CD14-positive monocyte (primary cell): Measurements from ENCODE around the gene TTC39B. TPM values are rescaled to one million over a fixed set of nuclear protein-coding genes. Genes with fewer than 3 reads are reported as not detected.

Experiments used
- DNase-seq, 3 donors: peaks; one replicate each; pipeline ENCODE4 v3.0.0-alpha.2; 2011 to 2022
- H2AFZ ChIP-seq: 2 replicates; pipeline ENCODE4 v1.6.0; 2012; ENCODE audit warnings: mild to moderate bottlenecking, low read depth, low read length, inconsistent platforms; ENCODE audit not compliant: insufficient read depth, poor library complexity, severe bottlenecking
- H3K27ac ChIP-seq, 2 donors: 1 replicate in 1 of 2; 2 replicates in 1 of 2; pipeline ENCODE4 v1.5.1; 2012 to 2013; ENCODE audit warnings: low read length in 2 of 2, control low read depth in 1 of 2, inconsistent platforms in 1 of 2, low read depth in 1 of 2, mild to moderate bottlenecking in 1 of 2
- H3K27me3 ChIP-seq, 2 donors: one replicate each; pipeline versions ENCODE4 v1.6.0 to v1.6.1; 2011 to 2013; ENCODE audit warnings: low read length in 2 of 2; ENCODE audit not compliant: control insufficient read depth in 2 of 2, insufficient read depth in 2 of 2
- H3K36me3 ChIP-seq, 2 donors: replicated peaks in 1 of 2; 1 replicate in 1 of 2; 2 replicates in 1 of 2; pipeline versions ENCODE4 v1.5.1 to v1.6.1; 2012 to 2013; ENCODE audit warnings: low read length in 2 of 2, control low read depth in 1 of 2, inconsistent platforms in 1 of 2, mild to moderate bottlenecking in 1 of 2; ENCODE audit not compliant: insufficient read depth in 2 of 2, control insufficient read depth in 1 of 2
- H3K4me1 ChIP-seq, 2 donors: 1 replicate in 1 of 2; 2 replicates in 1 of 2; pipeline versions ENCODE4 v1.5.1 to v1.6.1; 2012 to 2013; ENCODE audit warnings: low read length in 2 of 2, control low read depth in 1 of 2, inconsistent platforms in 1 of 2, mild to moderate bottlenecking in 1 of 2, moderate library complexity in 1 of 2; ENCODE audit not compliant: insufficient read depth in 2 of 2, control insufficient read depth in 1 of 2
- H3K4me2 ChIP-seq: replicated peaks from 2 replicates; pipeline ENCODE3; 2012; ENCODE audit warnings: low read length, moderate library complexity, mild to moderate bottlenecking; ENCODE audit not compliant: poor library complexity, severe bottlenecking; ENCODE audit errors: extremely low read depth
- H3K4me3 ChIP-seq, 3 experiments: fragments of 200-600 bp in 1 of 3; sonication (generic) in 1 of 3; replicated peaks in 1 of 3; 1 replicate in 2 of 3; 2 replicates in 1 of 3; pipeline ENCODE4 v1.5.1; 2011 to 2013; ENCODE audit warnings: low read length in 3 of 3, mild to moderate bottlenecking in 3 of 3, control low read depth in 2 of 3, low read depth in 2 of 3, inconsistent platforms in 1 of 3, moderate library complexity in 1 of 3
- H3K79me2 ChIP-seq: 2 replicates; pipeline ENCODE4 v1.6.0; 2012; ENCODE audit warnings: mild to moderate bottlenecking, control low read depth, inconsistent platforms, low read length, moderate library complexity; ENCODE audit not compliant: insufficient read depth
- H3K9ac ChIP-seq: 2 replicates; pipeline ENCODE4 v1.6.0; 2017; ENCODE audit warnings: low read length, mild to moderate bottlenecking; ENCODE audit not compliant: insufficient read depth, poor library complexity, severe bottlenecking
- H3K9me3 ChIP-seq, 2 donors: replicated peaks in 1 of 2; 1 replicate in 1 of 2; 2 replicates in 1 of 2; pipeline versions ENCODE4 v1.5.1 to v1.6.1; 2012 to 2013; ENCODE audit warnings: low read length in 2 of 2, control low read depth in 1 of 2; ENCODE audit not compliant: control insufficient read depth in 1 of 2, insufficient read depth in 1 of 2
- H4K20me1 ChIP-seq: 2 replicates; pipeline ENCODE4 v1.6.0; 2012; ENCODE audit warnings: mild to moderate bottlenecking, low read length, control low read depth, moderate library complexity; ENCODE audit not compliant: insufficient read depth
- H3K27ac Mint-ChIP-seq, 7 donors: one replicate each; pipeline ENCODE4 v1.8.0; 2020; ENCODE audit warnings: mild to moderate bottlenecking in 7 of 7, mixed read lengths in 7 of 7, moderate library complexity in 6 of 7, inconsistent platforms in 2 of 7
- H3K27me3 Mint-ChIP-seq, 3 donors: one replicate each; pipeline ENCODE4 v1.8.0; 2021 to 2022; ENCODE audit warnings: low read depth in 3 of 3, mild to moderate bottlenecking in 3 of 3, mixed read lengths in 3 of 3, moderate library complexity in 3 of 3, inconsistent platforms in 1 of 3
- H3K36me3 Mint-ChIP-seq, 2 donors: one replicate each; pipeline ENCODE4 v1.8.0; 2020; ENCODE audit warnings: mixed read lengths in 2 of 2, inconsistent platforms in 1 of 2, mild to moderate bottlenecking in 1 of 2
- H3K4me1 Mint-ChIP-seq: one replicate; pipeline ENCODE4 v1.8.0; 2020; ENCODE audit warnings: mild to moderate bottlenecking, mixed read lengths
- H3K4me3 Mint-ChIP-seq, 2 donors: one replicate each; pipeline ENCODE4 v1.8.0; 2020; ENCODE audit warnings: mild to moderate bottlenecking in 2 of 2, mixed read lengths in 2 of 2, moderate library complexity in 1 of 2
- H3K9me3 Mint-ChIP-seq, 7 donors: one replicate each; pipeline ENCODE4 v1.8.0; 2020 to 2022; ENCODE audit warnings: mixed read lengths in 7 of 7, mild to moderate bottlenecking in 6 of 7, moderate library complexity in 6 of 7, inconsistent platforms in 2 of 7
- CTCF ChIP-seq: fragments of 200-600 bp; IDR thresholded peaks from one replicate; pipeline ENCODE4 v1.8.0; 2022; ENCODE audit warnings: antibody characterized with exemption, mild to moderate bottlenecking
- WGBS: methylation state at CpG from one replicate; pipeline ENCODE4 v1.1.5; 2013; ENCODE audit warnings: missing lambda C conversion rate; ENCODE audit not compliant: insufficient coverage; 5-methylcytosine and 5-hydroxymethylcytosine counted together
- intact Hi-C, 2 donors: fragments of 100-400 bp; cut with micrococcal nuclease; formaldehyde crosslinking; loops; one replicate each; pipeline versions ENCODE4 v1.15.0 to v1.15.1; 2023
- polyA plus RNA-seq, 3 donors: library from polyadenylated mRNA; depleted of rRNA in 1 of 3; unstranded in 2 of 3; stranded (reverse) in 1 of 3; fragments of 300-500 nt in 2 of 3; fragments of >200 nt in 1 of 3; fragmentation: Illumina TruSeq in 2 of 3; gene quantifications; 1 replicate in 2 of 3; 2 replicates in 1 of 3; pipeline ENCODE4 v1.2.3, GENCODE V29; 2012 to 2021

The TTC39B gene
- polyA plus RNA-seq, 3 donors = 0.87 to 5.3 (median 3.1) TPM

- WGBS = no CpG with 5 or more reads among the region's 1 CpG
- H3K27me3 Mint-ChIP-seq = peaks cover 0 to 3% (median 2%) of the 10 kb centered on the region in 3 donors
- H3K27ac ChIP-seq = no peak overlapping the region
These were observed 167.0 kb downstream of the TTC39B start for GRCh38 chr9:15140051-15140450.

GRCh38 chr9:15139469-15139868 is 167.5 kb downstream of the TTC39B start:
- Histone ChIP-seq H2AFZ (no peak overlapping the region), H3K9me3 (no peaks in the 10 kb centered on the region), H3K27me3 (no peaks in the 10 kb centered on the region), H3K79me2 (no peaks in the 10 kb centered on the region), H3K9ac (no peak overlapping the region), H3K27ac (no peak overlapping the region), H3K4me1 (no peaks in the 10 kb centered on the region), H3K36me3 (no peaks in the 10 kb centered on the region), H3K4me2 (no peak overlapping the region), H4K20me1 (no peaks in the 10 kb centered on the region), H3K4me3 (no peak overlapping the region)
- Mint-ChIP-seq H3K9me3 (peaks cover 0 to 2% (median 0%) of the 10 kb centered on the region in 7 donors), H3K27ac (no peak overlapping the region), H3K4me1 (peaks cover 6% of the 10 kb centered on the region), H3K36me3 (no peaks in the 10 kb centered on the region), H3K4me3 (no peak overlapping the region), H3K27me3 (peaks cover 2 to 3% (median 3%) of the 10 kb centered on the region in 3 donors)
- no peak for TF ChIP-seq CTCF
- DNase-seq = no peak
- 90% methylated on average over 10 of the region's 13 CpGs for WGBS
- intact Hi-C loops = no loop called here

More at GRCh38 chr9:15140051-15140450, 167.0 kb downstream of the TTC39B start:
- no peaks in the 10 kb centered on the region for H4K20me1 ChIP-seq
- no peak for DNase-seq
- Mint-ChIP-seq H3K4me1 (peaks cover 5% of the 10 kb centered on the region), H3K27ac (no peak overlapping the region), H3K9me3 (peaks cover 0 to 2% (median 0%) of the 10 kb centered on the region in 7 donors), H3K36me3 (no peaks in the 10 kb centered on the region), H3K4me3 (no peak overlapping the region)
- H3K79me2 ChIP-seq = no peaks in the 10 kb centered on the region
- intact Hi-C loops = no loop called here
- no peak for TF ChIP-seq CTCF
- no peak overlapping the region for H3K9ac ChIP-seq
- no peaks in the 10 kb centered on the region for H3K36me3 ChIP-seq
- H3K4me1 ChIP-seq = no peaks in the 10 kb centered on the region
- H3K4me3 ChIP-seq = no peak overlapping the region
- no peak overlapping the region for H2AFZ ChIP-seq
- H3K9me3 ChIP-seq = no peaks in the 10 kb centered on the region
- no peak overlapping the region for H3K4me2 ChIP-seq
- H3K27me3 ChIP-seq = no peaks in the 10 kb centered on the region
